CD4-positive, alpha-beta T cell treated with Interleukin-6 at 100 ng/mL for 8 hours (primary cell): ENCODE results near the gene WNT7B.

Source experiments
- DNase-seq: peaks from one replicate; pipeline ENCODE4 v3.0.0-alpha.2; 2020; ENCODE audit warnings: mixed read lengths, low spot score

The WNT7B gene

DNA sequence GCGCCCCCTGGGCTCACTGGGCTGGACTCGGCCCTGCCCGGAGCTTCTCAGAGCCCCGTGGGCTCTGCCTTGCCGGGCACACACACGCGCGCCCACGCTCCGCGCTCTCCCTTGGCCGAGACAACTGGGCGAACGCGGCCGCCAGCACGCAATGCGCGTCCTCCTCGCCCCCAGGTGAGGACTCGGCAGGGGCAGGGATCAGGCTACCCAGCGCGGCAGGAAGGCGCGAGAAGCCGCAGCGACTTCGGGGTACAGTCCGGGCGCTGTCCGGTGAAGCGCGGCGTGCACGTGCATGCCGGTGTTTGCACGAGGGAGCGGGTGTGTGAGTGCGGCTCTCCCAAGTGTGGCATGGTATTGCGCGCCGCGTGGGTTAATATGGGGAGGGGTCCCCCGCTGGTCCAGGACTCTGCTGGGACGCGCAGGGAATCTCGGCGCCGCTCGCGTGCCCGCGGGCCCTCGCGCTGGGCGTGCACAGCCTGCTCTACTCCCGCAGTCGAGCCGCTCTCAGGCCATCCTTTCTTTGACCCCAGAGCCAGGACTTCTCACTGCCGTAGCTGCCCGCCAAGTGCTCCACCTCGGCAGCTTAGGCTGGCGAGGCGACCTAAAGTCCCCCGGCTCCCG is 5.4 kb downstream of the WNT7B start:
- no peak for DNase-seq

DNA sequence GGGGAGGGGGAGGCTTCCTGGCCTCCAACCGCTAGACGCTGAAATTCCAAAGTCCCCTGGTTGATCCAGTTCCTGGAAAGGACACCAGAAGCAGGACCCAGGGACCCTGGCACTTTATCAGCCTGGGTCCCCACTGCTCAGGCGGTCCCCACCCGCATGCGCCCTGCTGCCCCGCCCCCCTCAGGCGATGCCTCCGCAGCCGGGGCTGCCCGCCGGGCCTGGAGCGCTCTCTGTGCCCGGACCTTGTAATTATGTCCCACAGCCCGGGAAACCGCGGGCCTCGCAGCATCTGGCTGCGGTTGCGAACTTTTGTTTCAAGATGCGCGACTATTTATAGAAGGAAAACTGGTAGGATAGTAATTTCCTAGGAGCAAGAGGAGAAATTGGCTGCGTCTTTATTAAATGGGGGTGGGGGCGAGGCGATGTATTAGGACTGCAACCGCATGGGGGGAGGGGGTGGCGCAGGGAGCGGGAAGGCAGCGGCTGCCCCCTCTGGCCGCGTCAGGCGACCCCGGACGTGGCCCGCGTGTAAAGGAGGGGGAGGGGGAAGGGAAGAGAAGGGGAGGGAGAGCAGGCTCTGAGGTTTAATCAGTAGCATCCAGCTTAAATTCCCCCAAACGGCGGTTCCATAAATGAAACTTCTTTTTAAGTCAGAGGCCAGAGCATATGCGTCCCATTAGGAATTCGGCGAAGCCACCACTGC is 6.1 kb downstream of the WNT7B start:
- no peak for DNase-seq

DNA sequence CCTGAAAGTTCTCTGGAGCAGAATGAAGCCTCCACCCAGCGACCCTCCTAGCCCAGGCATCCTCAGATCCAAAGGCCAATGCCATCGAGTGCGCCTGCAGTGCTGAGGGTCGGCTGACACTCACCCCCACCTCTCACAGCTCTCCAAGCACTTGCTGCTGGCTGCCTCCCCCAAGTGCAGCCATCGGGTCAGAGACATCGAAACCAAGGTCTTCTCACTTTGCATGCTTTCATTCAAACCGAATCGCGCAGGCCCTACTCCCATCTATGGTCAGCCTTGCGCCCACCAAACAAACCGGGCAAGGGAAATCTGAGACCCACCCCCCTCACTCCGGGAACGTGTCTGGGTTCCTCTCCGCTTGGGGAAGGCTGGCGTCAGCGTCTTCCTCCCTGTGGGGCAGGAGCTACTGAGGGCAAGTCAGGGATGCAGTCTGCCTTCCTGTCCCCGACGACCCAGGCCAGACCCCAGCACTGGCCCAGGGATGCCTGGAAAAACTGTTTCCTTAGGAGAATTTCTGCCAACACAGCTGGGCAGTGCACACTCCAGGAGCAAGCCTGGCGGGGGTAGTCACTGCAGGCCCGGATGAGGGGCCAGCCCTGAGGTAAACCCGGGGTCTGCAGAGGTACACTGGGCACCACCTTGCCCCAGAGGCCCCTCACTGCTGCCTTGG is 7.0 kb downstream of the WNT7B start:
- DNase-seq, result no peak

DNA sequence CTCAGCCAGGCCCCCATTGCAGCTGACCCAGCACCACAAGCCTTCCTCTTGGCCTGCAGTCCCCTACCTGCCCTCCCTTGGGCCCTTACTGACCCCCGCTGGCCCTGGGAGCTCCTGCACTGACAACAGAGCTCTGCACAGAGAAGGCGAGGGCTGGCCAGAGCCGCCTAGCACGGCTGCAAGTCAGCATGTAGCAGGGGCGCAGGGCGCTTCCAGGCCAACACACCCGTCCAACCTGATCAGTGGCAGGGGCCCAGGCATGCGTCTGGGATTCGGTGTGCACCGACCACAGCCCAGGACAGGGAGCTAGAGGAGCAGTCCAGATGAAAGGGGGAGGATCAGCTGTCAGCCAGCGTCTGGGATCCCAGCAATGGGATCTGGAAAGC is 7.6 kb downstream of the WNT7B start:
- DNase-seq, result no peak

DNA sequence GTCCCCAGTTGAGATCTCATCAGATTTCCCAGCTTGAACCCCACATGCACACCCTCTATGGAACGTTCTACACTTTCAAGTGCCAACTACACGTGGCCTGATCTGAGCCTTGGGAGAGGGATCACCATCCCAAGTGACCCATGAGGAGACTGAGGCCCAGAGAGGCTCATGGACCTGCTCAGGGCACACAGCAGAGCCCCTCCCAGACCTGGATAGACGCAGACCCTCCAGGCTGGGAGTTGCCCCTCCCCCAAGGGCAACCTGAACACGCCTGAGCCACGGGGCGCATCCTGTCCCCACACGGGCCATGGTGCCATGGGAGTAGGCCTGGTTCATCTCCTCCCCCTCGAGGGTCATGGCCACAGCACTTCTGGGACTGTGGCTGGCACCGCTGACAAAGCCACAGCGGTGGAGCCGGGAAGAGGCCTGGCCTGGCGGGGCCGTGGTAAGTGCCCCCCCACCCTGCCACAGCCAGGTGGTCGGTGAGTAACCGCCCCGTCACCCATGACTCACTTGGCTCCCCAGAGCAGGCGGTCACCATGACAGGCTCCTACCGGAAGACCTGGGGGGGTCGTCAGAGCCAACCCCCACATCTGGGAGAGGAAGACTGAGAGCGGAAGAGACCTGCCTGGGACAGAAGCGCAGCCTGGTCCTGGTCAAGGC is 8.1 kb downstream of the WNT7B start:
- DNase-seq, result no peak

DNA sequence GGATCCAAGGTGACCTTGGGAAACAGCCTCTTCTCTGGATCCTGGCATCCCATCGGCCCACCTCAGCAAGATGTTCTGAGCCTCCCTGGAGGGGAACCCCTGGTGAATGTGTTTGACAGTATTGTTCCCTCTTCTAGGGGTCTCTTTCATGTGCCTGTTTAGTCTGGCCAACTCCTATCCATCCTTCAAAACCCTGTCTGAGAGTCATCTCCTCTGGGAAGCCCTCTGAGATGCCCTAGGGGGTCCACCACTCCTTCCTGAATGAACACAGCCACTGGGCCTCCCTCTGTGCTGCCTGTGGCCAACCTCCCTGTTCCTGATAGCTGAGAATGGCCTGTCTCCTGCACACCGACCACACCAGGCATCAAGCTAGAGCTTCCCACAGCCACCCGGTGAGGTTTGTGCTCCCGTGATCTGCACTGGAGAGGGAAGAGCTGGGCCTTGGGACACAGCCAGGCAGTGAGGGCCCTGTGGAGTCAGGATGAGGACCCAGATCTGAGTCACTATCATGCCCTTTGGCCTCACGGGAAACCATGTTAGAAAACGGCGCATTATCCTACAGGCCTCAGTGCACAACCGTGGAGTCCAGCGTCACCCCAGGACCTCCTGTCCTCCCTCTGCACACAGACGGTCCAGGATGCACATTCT is 8.8 kb downstream of the WNT7B start:
- DNase-seq, result no peak

DNA sequence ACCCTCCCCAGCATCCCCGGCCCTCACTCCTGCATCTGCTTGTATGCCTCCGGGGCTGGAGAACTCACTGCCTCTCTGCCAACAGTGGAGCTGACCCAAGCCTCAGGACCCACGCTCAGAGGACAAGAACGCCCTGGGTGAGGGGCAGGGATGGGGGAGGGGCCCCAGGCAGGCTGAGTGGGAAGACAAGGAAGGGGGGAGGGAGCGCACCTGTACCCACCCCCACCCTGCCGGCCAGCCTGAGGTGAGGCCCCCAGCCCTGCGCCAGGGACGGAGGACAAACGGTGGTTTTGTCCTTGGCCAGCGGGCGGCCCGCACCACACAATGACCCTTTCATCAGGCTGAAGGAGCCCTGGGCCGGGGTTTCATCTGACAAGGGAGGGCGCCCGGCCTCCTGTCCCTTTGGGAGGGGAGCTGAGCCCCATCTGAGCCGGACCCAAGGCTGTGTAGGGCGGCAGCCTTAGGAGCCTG is 10.0 kb downstream of the WNT7B start:
- DNase-seq, result no peak

DNA sequence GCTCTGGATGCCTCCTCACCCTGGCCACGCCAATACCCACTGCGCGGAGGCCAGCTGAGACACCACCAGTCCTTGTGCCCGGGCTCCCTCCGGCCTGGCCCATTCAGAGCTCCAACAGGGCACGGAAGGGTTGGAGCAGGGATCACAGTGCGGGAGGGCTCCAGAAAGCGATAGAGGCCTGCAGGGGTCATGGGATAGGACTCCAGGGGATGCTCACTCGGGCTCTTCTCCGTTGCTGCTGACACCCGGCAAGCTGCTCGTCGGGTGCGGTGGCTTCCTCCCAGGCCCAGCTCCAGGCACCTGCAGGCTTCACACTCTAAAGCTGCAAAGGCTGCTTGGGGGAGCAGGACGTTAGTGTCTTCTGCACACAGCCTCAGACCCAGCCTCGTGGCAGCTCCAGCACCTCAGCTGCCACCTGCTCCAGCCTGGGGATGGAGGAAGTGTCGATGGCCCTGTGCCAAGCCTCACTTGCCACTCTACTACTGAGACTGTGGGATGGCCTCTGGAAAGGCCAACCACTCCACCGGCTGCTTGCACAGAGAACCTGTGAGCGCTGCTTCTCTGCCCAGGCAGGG is 10.6 kb downstream of the WNT7B start:
- no peak for DNase-seq

DNA sequence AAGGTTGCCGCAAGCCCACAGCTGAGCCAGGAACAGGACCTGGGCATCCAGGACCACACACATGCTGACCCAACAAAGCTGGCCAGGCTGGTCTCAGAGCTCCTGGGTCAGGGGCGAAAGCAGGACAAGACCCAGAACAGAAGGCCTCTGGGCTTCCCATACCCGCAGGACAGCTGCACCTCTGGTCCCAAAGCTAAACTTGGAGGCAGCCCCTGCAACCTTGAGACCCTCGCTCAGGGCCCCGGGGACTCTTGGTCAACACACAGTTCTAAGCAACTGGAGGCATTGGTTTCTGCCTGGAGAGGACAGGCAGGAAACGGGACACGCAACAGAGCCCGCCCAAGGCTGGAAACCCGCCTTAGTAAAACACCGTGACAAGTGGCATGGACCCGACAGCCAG is 11.4 kb downstream of the WNT7B start:
- DNase-seq, result no peak

DNA sequence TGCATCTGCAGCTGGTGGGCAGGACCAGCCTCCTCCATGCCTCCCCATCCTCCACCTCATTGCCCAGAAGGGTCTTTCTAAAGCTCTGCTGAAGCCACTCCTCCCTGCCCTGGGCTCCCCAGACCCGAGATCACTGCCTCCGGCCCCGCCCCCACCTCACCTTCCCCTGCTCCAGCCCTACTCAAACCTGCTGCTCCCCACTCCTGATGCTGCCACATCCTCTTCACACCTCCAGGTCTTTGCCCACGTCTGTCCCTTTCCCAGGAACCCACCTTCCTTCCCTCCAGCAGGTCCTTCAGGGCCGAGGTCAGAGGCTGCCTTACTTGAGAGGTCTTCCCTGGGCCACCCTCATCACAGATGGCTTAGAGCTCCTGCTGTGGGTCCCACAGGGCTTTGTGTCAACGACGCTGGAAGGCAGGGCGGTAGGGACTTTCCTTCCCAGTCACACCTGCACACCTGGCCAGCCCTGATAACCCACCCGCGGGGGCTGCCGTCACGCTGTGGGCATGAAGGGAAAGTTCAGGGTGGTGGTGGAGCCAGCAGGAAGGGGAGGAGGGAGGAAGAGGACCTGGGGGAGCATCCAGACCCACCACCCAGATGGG is 11.9 kb downstream of the WNT7B start:
- DNase-seq, result no peak

DNA sequence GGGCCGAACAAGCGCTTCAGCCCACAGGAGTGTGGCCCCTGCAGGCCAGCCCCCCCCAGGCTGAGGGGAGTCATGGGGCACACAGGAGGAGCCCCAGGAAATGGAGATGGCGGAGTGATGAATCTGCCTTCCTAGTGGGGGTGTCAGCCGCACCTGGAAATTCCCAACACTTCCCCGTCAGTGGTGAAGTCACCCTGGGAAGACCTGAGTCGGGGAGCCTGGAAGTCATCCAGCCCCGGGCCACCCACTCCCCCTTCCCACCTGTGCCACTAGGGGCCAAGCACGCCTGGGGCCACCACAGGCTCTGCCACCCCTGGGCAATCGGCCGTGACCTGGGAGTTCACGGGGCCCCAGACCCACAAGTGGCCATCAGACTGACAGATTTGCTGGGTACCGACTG is 12.6 kb downstream of the WNT7B start:
- no peak for DNase-seq

DNA sequence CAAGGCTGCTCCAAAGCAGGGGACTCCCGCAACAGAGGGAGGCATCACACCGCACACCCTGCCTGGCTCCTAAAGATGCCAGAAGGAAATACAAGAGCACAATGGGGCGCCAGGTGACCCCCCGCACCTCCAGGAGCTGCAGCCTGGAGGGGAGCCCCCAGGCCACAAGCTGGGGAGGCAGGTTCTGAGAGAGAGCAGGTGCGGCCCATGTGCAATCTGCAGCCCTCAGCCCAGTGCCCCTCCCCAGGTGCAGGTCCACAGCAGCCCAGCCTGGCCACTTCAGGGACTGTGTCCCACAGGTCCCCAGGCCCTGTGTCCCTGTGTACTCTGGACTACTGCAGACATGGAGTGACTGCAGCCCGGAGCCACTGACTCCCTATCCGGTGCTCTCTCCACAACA is 13.1 kb downstream of the WNT7B start:
- no peak for DNase-seq

DNA sequence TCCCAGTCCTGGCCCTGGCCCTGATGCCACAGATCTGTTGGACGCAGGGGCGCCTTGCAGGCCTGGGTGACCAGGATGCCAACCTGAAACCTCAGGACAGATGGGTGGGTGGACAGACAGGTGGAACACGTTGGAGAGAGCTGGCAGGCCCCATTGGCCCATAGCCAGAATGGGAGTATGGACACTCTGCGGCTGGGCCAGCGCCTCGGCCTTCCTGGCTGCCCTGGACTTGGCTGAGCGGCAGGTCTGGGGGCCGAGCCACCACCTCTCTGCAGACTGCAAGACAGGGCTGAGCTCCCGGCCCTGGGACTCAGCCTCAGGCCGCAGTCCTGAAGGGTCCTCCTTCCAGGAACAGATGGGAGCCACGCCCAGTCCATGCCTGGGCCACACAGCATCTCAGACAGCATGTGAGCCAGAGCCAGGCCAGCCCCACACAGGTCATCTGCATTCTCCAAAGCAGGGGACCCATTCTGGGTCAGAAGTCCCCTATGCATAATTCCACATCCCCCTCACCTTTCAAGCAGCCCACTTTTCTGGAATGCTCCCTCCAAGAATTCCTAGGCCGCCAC is 14.1 kb downstream of the WNT7B start:
- no peak for DNase-seq

DNA sequence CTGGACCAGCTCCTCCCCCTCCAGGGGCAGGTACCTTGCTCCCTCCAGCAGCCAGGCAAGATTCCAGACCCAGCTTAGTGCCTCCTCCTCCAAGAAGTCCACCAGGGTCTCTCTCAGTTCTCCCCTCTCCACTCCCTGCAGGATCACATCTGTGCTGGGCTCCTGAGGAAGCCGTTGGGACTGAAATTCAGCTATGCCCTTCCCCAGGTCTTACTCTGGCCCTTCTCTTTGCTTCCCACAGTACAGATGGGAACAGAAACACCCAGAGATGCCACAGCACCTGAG is 14.6 kb downstream of the WNT7B start:
- no peak for DNase-seq

DNA sequence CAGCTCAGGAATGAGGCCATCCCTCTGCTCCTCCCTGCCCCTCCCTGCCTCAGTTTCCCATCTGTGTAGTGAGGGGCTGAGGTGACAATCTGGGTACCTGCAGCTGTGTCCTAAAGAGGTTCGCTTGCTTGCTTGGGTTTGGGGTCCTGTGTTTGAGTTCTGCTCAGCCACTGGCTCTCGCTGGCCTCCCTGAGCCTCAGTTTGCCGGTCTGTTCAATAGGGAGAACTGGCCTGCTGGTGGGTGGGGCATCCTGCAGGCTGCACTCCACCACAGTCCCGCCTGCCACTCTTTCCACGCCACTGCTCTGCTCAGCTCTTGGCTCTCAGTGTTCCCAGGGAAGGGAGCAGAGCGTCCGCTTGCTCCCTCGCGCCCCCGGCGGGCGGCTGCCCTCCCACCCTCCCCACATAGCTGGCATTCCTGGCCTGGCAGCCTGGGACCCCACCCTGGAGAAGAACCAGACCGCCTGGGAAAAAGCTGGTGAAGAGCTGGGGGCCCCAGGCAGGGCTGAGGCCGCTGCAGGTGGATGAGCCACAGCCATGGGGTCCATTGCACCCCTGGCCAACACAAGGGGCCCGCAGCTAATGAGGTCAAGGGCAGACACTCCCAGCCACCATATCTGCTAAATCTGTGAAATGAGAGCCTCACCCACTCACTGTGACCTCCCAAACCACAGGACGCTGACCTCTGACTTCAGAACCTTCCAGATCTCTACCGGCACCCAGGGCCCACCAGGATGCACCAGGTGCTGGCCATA is 15.1 kb downstream of the WNT7B start:
- no peak for DNase-seq

DNA sequence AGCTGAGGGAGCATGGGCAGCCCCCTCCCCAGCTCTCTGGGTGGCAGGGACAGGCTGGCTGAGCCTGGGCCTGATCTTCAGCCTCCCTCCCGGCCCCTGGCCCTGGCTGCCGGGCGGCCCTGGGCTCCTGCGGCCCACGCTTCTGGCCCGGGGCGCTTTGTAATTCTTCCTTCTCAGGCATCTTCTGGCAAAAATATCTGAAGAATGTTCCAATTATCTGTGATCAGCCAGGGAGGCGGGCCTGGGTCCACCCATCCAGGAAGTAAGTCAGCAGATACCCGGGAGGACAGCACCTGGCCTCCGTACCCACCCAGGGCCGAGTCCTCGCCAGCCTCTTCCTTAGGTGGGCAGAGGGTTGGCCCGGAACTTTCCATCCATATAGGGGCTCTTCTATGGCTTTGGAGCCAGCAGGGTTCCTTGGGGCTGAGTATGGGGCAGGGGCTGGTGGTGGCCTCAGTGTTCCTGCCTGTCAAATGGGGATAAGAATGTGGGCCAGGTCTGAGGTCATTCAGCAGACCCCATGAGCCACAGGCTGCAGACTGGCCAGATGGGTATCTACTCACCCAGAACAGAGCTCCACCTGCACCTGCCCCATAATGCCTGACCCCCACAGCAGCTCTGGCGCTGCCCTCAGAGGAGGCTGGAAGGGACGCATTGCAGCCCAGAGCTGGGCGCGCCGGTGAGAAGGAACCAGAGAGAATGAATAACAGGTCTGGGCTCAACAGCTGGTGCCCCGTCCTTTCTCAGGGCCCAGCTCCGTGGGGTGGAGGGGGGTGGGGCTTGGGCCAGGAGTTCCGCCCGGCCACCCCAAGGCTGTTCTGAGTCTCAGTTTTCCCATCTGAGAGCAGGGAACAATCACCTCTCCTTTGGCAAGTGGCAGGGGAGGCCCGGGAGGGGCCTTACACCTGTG is 16.2 kb downstream of the WNT7B start:
- DNase-seq, result no peak

DNA sequence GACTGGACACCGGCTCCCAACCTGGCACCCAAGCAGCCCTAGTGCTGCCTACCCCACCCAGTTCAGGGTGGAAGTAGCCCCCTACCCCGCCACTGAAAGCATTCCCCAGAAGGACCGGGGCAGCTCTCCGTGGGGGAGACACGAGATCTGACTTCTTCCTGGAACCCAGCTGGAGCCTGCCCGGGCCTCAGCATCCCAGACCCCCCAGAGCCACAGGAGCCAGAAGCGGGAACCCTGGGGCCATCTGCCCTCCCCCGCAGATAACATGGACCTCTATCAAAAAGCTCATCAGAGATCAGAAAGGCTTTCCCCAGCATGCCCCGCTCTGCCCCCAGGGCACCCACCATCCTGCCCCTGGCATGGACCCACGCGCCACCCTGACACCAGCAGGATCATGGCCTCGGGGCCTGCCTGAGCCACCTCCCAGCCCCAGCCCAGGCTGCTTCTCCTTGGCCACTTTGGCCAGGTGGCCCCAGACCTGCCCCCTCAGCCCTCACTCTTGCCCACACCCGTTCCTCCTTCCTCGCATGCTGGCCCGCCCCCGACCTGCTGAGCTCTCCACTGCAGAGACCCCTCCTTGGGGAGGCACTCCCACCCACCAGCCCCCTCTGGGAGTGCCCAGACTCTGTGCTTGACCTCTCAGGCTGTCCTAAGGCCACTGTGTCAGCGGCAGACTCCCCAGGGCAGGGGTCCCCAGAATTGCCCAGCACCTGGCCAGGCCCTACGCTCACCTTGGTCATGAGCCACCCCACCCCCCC is 17.1 kb downstream of the WNT7B start:
- no peak for DNase-seq

DNA sequence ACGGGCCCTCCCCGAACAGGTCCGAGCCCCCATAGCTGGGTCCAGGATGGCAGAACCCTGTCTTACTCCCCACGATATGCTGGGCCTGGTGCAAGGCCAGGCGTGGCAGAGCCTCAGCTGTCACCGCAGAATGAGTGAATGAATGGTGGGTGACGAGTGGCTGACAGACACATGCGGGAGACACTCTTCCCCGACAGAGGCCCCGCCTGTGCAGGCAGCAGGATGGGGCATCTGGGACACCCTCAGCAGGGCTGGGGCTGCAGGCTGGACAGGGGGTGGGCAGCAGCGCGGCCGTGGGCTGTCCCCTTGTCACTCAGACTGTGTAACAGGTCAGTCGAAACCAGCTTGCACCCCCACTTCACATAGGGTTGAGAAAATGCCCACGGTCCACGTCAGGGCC is 18.0 kb downstream of the WNT7B start:
- DNase-seq, result no peak

DNA sequence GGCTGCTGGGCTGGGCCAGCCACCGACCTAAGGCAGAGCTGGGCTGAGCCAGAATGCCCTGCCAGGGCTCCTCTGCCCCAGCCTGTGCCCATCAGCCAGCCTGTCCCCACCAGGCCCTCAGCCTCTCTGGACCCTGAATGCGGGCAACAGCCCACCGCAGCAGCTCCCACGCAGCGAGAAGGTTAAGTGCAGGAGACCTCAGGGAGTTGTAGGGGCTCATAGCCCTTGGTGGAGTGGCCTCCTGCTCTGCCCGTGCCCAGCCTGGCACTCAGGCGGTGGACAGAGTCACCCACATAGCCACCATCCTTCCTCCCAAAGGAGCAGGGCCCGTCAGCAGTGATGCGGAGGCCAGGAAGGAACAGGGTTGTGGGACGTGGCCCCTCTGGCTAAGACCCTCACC is 19.1 kb downstream of the WNT7B start:
- no peak for DNase-seq
